HG02840 (cell line): ENCODE measurements around the gene TIMM17B.

ENCODE experiments used
- ATAC-seq: cut with Tn5 transposase; IDR thresholded peaks from one replicate; pipeline ENCODE4 v1.9.1; 2021; ENCODE audit warnings: mild to moderate bottlenecking, moderate library complexity, moderate number of reproducible peaks; ENCODE audit not compliant: unreplicated experiment, low FRiP score

Gene TIMM17B

DNA sequence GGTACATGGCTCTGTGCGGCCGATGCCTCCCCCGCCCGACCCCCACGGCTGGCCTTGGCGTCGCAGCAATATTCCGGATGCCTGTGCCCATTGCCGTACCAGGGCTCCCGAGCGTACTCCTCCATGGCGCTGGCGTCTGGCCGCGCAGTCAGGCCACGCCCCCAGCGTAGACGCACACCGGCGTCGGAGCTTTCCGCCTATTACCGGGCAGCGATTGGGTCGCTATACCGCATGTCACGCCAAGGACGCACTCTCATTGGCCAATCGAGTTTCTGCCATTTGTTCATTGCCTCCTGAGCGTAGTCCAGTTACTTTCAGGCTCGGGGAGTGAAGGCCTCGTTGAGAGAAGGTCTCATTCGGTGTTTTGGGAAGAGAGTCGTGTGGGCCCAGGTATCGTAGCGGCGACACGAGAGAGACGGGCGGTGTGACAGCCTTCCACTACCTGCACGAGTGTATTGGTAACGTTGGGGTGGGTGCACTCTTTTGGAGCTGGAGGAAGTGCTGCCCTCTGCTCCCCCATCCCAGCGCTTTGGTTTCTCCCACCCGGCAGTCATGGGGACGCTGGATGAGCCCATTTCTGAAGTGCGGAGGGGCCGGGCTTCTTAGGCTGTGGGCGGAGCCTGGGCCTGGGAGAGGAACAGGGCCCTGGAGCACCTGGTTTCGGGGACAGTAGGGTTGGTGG is at the start of gene TIMM17B, which contains the start of gene PQBP1:
TSS of gene TIMM17B (minus strand) at position 144 of the 682 bp plus-strand sequence. CDS start at position 125, 19 bp downstream.
TSS of gene PQBP1 (plus strand) at position 306 of the 682 bp plus-strand sequence. CDS start 580 bp downstream, outside the sequence.
- ATAC-seq: peak; percentile 77

DNA sequence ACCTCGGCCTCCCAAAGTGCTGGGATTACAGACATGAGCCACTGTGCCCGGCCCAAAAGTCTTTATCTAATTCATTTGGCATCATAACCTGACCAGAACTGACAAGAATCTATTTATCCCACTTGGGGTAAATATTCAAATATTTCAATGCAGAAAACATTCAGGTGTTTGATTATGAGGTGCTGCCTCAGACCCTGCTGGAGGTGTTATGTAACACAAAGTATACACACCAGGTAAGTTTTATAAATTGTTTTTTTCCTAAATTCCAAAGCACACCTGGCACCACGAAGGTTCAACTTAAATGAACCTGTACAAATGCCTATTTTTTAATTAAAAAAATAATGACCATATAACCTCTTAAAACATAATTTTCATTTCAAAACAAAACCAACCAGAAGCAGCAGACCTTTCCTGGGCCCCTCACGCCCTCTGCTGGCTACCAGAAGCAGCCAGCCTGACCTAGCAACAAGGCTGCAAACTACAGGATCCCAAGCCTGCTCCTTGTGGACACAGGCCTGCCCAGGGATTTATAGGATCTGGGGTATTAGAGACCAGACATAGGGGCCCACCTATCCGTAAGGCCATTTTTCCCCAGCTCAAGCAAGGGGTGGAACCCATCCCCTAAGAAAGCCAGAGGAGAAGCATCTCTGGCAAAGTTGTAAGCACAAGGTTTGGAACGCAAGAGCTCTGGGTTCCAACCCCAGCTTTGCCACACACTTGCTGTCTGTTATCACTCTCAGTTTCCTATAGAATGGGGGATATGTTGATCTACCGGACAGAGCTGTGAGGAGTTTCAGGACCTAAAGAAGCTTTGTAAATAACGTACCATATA is 48.2 kb upstream of the TIMM17B start:
- ATAC-seq: no peak

DNA sequence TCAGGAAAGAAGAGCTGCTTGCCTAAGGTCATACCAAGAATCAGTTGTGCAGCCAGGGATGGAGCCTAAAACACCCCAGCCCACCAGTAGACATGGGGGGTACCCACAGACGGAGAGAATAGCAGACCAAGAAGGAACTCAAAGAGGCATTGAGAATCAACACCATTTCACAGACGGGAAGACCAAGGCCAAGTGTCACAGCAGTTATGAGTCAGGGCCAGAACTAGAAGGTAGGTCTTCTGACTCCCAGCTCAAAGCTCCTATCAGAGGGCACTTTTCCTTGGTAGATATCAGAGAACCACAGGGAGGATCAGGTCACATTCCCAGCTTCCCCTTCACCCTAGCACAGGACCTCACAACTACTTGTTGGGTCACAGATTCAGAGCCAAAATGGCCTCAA is 45.3 kb upstream of the TIMM17B start:
- no peak for ATAC-seq

DNA sequence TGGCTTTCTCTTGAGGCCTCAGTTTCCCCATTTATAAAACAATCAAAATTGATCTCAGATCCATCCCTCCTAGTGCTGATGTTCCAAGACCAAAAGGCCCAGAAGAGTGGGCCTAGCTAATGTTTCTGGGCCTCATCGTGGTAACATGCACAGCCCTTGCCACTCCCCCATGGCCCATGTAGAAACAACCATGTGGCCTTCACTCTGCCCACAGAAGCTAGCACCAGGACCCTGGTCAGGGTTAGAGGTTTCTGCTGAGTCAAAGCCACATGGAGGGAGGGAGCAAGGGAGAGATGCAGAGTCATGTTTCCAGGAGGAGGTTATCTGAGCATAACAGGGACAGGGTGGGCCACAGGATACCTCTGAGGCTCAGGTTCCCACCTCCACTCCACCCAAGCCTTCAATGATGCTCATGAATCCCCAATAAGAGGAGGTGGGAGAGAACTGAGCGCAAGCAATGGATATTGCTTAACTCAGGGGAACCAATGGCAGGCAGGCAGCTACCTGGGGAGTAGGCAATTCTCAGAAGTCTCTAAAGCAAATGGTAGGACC is 42.9 kb upstream of the TIMM17B start:
- ATAC-seq: no peak

DNA sequence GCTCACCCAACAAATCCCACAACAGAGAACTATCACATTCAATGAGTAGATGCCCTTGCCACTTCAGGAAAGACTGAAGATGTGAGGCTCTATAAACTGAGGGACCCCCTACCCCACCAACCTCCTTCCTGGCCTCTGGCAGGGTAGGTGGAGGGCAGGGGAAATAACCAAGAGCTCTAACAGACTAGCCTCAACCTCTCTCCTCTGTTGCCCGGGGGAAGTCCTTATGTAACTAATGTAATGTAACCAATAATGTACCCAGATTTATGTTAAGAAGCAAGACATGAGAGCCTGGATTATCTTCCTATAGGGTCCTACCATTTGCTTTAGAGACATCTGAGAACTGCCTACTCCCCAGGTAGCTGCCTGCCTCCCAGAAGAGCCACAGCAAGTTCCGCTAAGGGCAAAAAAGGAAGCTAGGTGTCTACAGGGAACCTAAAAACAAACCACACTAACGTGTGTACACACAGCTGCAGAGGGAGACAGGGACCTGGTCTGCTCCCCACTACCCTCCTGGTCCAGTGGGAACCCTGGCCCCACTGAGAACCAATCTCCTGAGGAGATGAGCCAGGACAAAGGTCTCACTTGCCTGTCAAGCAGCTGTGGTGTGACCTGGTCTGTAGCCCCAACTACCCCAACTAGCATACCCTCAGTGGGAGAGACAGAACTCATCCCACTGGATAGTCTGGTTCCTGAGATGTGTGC is 42.1 kb upstream of the TIMM17B start:
- ATAC-seq: no peak

DNA sequence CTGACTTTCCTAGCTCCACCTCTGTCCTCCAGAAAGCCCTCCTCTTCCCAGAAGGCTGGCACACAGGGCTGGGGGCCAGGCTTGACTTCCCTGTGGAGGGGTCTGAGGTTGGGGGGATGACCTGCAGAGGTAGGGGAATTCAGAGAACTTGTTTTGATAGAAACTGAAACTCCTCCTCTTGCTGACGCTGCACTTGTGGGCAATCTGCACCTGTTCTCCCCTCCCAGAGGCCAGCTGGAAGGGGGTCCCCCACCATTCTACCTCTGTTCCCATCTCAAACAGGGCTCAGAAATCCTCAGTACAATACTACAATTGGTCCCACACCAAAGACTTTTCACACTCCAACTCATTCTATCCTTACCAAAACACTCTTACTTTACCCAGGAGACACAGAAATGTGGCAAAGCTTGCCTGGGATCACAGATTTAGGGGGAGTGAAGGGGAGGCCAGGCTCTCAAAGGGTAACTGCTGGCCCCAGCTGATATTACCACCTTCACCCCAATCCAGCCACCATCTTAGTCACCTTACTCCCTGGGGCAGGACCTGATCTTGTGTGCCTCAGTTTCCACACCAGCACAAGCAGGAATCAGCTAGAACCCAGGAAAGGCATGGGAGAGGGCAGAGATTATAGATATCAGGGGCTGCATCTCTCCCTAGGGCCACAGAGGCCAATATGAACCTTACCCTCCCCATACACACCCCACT is 41.3 kb upstream of the TIMM17B start:
- peak; percentile 45 for ATAC-seq

DNA sequence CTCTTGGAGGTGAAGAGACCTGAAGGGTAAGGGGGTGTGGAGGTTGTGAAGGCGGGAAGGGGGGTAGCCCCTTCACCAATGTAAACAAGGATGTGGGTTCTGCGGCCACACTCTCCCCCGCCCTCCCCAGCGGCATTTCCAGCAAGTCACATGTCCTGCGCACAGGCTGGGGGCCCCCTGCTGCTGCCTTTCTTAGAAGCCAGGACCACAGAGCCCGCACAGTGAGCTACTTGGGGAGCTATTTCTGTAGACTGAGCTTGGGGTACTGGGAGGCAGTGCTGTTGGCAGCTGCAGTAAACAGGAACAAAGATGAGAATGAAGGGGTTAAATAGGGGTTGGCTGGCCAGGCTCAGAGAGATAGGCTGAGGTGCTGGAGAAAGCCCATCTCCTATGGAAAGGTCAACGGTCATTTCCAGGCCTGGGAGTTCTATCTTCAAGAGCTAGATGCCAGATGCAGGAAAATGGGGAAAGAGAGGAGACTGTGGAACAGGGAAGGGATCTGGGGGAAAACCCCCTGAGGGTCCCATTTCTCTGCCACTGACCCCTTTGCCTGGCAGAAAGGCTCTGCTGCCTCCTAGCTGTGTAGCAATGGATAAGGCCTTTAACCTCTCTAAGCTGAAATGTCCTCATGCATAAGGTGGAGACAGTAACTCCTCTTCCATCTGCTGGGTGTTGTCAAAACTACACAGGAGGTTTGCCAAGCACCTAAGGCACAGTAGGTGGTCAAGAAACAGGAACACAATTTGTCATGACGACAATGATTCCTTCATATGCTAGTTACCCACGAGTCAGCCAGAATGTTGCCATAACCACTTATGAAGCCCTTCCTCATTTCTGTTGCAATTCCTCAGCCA is 39.7 kb upstream of the TIMM17B start:
- peak; percentile 68 for ATAC-seq

DNA sequence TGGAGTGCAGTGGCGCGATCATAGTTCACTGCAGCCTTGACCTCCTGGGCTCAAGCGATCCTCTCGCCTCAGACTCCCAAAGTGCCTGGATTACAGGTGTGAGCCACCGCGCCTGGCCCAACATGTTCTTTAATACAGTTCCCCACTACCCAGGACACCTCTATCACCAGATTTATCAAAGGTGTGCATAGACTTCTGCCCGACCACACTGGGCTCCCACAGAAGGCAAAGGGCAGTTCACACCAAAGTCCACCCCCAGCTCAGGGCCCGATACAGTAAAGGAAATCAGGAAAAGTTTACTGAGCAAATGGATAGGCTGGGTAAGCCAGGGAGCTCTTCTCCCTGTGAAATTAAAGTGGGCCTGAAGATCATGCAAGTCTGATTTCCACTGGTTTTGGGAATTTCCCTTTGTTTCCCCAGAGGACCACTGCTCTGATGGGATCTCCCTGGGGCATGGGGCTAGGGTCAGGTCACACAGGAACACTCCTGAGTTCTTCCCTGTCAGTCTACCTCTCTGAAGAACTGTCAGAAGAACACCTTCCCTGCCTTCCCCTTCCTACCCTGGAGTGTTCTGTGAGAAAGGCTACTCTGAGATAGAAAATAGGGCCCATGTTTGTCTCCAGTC is 39.0 kb upstream of the TIMM17B start:
- ATAC-seq: peak; percentile 10

DNA sequence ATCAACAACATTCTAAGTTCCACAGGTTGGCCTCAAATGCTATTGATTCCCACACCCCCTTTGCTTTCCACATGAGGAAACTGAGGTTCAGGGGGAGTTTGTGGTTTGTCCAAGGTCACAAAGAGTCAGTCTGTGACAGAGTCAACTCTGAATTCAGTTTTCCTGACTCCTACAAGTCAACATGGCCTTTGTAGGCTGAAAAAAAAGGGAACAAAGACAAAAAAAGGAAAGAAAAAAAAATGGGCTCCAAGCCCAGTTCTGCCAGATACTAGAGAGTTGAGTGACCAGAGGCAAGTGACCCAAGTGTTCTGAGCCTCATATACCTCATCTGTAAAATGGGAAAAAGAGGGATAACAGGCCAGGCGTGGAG is 37.7 kb upstream of the TIMM17B start:
- no peak for ATAC-seq

DNA sequence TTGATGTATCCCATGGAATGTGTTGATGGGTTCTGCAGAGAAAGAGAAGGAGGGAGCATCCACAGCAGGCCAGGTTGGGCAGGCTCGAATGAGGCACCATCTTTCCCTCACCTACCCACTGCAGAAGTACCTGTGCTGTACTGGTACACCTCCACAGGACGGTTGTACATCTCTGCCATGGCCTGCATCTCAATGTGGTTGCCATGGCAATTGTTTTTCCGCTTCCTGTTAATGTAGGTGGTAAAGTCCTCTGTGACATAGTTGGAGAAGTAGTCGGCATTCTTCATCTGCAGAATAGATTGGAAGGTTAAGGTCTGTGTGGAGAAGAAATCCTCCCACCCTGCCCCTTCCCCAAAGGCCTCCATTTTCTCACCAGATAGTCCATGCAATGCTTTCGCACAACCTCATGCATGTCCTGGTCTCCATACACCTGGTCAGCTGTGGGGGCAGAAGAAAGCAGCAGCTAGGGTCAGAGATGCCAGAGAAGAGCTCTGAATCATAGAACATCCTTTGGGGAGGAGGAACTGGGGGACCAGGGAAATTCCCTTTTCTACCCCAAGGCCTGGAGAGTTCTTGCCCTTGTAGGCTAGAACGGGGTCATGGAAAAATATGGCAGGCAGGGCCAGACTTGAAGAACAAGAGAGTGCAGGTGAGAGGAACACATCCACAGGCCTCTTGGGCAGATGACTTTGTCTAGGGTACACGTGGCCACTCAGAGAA is 37.2 kb upstream of the TIMM17B start:
- ATAC-seq: no peak

DNA sequence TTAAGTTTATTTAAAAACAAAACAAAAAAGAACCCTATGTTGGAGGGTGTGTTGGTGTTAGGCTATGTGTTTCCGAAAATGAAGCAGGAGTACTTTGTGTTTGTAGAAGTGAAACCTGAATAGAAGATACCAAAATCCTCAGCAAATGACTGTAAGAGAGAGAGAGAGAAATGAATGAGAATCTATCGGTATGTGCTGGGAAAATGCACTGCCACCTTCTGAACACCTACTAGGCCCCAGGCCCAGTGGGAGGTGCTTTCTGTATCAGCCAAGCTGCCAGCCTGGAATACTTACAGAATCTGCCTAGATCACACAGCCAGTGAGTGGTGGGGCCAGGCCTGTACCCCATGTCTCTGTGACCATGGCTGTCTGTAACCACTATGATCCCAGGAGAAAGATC is 36.2 kb upstream of the TIMM17B start:
- no peak for ATAC-seq

DNA sequence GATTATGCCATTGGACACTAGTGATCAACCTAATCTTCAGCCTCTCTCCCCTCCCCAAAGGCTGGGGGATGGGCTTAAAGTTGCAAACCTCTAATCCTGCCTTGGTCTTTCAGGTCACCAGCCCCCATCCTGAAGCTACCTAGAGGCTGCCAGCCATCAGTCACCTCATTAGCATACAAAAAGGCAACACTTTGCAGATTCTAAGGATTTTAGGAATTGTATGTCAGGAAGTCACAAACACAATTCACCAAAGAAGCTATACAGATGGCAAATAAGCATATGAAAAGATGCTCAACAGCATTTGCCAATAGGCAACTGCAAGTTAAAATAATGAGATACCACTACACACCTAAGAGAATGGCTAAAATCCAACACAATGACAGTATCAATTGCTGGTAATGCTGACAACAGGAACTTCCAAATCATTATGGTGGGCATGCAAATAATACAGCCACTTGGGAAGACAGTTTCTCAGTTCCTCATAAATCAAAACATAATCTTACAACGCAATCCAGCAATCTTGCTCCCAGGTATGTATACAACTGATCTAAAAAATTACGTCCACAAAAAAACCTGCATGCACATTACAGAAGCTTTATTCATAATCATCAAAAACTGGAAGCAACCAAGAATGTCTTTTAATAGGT is 30.3 kb upstream of the TIMM17B start:
- ATAC-seq: no peak

DNA sequence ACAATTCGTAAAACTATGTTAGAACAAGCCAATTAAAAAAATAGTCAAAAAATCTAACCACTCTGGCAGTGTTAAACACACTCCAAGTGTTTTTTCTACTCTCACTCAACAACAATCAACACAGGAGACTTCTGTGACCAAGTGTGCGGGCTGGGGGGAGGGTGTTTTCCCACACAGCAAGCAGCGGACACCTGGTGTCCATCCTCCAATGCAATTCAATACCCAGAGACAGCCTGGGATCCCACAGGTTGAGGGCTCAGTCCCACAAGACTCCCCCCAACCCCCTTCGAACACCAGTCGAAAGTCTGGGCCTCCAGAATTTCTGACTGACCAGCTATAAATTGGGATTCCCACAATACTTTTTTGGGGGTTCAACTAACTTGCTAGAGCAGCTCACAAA is 29.6 kb upstream of the TIMM17B start:
- no peak for ATAC-seq

DNA sequence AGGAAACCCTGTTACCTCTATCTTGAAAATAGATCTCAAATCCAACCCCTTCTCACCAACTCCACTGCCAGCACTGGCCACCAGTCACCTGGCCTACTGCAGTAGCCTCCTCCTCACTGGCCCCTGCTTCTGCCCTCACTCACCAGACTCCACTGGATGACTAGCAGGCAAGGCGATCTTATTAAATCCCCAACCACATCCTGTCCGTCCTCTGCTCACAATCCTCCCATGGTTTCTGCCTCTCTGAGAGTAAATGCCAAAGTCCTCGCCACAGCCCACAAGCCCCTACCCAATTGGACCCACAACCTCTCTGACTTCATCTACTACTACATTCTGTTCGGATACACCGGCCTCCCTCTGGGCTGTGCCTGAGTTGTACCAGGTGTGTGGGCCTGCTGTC is 26.7 kb upstream of the TIMM17B start:
- no peak for ATAC-seq

DNA sequence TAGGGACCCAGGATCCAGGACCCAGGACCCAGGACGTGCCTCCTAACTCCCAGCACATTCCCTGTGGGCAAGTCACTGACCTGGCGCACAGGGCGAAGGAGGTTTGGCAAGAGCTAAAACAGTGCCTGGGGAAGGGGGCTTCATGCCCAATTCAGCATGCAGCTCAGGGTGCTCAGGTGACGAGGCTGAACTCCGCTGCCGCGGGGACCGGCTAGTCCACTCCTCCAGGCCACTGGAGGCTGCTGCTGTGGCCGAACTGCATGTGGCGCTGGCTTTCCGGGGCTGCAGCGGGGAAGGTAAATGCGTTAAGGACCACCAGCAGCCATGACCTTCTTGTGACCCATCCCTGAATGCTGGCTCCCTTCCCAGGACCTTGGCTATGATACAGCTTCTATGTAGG is 26.2 kb upstream of the TIMM17B start:
- no peak for ATAC-seq

DNA sequence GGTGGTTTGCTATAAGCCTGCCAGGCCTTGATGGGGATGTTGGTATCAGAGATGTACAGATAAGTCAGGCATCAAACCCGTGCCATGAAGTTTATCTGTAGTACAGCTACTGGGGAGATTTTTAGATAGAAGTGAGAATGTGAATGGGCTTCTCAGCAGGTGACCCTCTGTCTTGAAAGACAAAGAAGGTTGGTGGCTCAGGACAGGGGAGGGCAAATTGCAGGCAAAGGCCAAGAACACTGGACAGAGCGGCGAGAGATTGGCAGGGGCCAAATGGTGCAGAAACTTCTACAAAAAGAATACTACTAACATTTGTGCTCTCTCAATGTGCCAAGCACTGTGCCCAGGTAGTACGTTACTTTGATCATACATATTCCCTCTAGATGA is 23.1 kb upstream of the TIMM17B start:
- no peak for ATAC-seq

DNA sequence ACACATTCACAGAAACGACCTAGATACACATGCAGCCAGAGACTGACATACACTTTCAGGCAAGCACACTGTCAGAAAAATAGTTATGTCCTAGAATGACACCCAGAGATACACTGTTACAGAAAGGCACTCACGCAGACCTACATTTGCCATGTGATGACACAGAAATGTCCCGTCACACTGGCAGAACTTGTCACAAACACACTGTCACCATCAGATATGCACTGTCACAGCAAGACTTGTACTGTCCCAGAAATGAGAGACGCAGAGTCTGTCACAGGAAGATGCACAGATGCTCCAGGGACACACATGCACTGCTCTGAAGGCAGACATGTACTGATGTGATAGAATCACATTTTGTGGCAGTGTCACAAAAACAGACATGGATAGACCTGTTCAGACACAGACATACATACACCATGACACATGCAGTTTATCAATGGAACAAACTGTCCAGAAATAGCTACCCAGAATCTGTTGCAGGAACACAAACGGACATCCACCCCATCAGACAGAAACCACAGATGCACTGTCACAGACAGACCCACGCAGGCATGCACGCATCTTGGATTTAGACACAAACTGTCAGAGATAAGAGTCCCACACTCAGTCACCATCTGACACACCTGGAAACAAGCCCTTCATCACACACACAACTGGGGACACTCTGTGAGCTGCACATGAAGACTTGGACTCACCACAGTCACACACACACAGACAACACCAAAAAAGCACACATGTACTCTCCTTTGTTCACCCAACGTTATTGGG is 22.6 kb upstream of the TIMM17B start:
- ATAC-seq: no peak
